ENCODE measurements around the gene RINL. TPM values are rescaled to one million over a fixed set of nuclear protein-coding genes. Genes with fewer than 3 reads are reported as not detected.
"Not testable (repeated sequence)": the region's sequence is repeated elsewhere in the genome, so short reads cannot be mapped to it uniquely, and the experiment has no call there.

Gene RINL
- total RNA-seq, 1 experiment from 2014 or later, result 0.84 TPM

DNA sequence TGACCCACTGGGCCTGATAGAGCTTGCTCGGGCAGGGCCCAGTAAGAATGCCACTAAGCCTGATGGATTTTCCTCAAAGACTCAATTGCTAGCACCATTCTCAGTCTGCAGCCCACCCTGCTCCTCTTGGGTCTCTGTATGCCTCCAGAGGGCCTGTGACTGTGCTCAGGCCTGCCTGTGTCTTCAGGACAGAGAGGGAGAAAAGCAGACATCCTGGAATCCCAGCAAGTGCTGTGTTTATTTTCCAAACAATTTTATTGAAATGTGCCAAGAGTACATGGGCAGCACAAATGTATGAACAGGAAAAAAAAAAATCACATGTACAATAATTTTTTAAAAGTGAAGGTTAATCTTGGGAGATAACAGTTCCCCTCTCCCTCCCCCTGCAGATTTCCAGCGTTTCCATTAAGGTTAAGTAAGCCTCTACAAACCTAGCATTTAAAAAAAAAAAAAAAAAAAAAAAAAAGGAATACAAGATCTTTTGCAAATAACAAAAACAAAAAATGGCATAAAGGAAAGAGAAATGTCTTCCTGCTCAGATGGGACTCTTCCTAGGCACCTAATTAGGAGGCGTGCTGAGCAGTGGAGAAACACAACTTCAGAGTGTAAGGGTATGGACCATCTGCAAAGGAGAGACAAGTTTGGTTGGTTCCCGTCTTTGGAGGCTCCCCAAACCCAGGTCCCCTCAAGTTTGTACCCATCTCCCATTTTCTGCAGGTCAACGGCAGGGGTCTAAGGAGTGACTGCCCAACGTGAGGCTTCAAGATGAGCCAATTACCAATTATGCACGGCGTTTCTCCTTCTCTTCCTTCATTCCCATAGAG, 41.7 kb downstream of the RINL start:
- no peak overlapping the region for H3K27ac ChIP-seq
- no peak for DNase-seq (ENCODE audit: low read depth in 1 of 2, low spot score in 2 of 2)
- H3K36me3 ChIP-seq, result peaks cover 61% of the 10 kb centered on the region
- no peaks in the 10 kb centered on the region for H3K27me3 ChIP-seq (replicated peaks)
- peaks cover 33% of the 10 kb centered on the region for H3K4me1 ChIP-seq (replicated peaks)
- no peaks in the 10 kb centered on the region for H3K9me3 ChIP-seq (replicated peaks)
- H3K4me3 ChIP-seq, result no peak overlapping the region

GRCh38 chr19:38834590-38834989, 43.5 kb downstream of the RINL start:
- no peaks in the 10 kb centered on the region for H3K9me3 ChIP-seq (replicated peaks)
- no peak overlapping the region for H3K27ac ChIP-seq
- peaks cover 51% of the 10 kb centered on the region for H3K4me1 ChIP-seq (replicated peaks)

DNA sequence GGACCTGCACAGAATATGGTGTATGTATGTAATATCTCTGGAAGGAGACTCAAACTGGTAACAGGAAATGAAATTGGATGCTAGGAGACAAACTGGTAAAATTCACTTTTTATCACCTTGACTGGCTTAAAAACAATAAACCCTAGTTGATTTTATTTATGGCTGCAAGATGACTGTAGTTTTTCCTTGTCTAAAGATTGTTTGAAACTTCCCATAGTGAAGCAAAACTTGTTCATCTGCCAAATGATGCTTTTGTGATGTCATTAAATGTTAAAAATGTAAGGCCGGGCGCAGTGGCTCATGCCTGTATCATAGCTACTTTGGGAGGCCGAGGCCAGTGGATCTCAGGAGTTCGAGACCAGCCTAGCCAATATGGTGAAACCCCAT, 44.0 kb downstream of the RINL start:
- peaks cover 46% of the 10 kb centered on the region for H3K4me1 ChIP-seq (replicated peaks)
- no peak for DNase-seq (ENCODE audit: low read depth in 1 of 2, low spot score in 2 of 2)
- H3K27me3 ChIP-seq (replicated peaks), result no peaks in the 10 kb centered on the region; the same call in 1 of the 2 replicates
- no peak overlapping the region for H3K27ac ChIP-seq
- H3K36me3 ChIP-seq, result peaks cover 49% of the 10 kb centered on the region
- no peaks in the 10 kb centered on the region for H3K9me3 ChIP-seq (replicated peaks)
- H3K4me3 ChIP-seq, result no peak overlapping the region

More at GRCh38 chr19:38834590-38834989, 43.5 kb downstream of the RINL start:
- H3K4me3 ChIP-seq, result no peak overlapping the region
- no peak for DNase-seq (ENCODE audit: low read depth in 1 of 2, low spot score in 2 of 2)
- no peaks in the 10 kb centered on the region; the same call in 1 of the 2 replicates for H3K27me3 ChIP-seq (replicated peaks)
- peaks cover 51% of the 10 kb centered on the region for H3K36me3 ChIP-seq

DNA sequence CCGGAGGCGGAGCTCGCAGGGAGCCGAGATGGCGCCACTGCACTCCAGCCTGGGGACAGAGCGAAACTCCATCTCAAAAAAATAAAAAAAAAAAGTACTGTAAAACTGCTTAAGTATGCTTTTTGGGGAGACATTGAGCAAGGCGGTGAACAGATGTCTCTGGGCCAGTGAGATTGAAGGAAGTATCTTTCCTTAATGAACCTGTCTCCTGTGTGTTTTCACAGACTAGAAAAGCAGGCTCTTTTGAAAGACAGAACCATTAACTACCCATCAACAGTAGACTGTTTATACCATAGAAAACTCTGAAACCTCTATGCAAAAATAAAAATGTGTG, 45.0 kb downstream of the RINL start:
- Histone ChIP-seq H3K36me3 (peaks cover 48% of the 10 kb centered on the region), H3K27me3 (replicated peaks) (no peaks in the 10 kb centered on the region; the same call in 1 of the 2 replicates), H3K9me3 (replicated peaks) (no peaks in the 10 kb centered on the region), H3K4me1 (replicated peaks) (peaks cover 36% of the 10 kb centered on the region), H3K4me3 (no peak overlapping the region), H3K27ac (no peak overlapping the region)
- no peak for DNase-seq (ENCODE audit: low read depth in 1 of 2, low spot score in 2 of 2)

DNA sequence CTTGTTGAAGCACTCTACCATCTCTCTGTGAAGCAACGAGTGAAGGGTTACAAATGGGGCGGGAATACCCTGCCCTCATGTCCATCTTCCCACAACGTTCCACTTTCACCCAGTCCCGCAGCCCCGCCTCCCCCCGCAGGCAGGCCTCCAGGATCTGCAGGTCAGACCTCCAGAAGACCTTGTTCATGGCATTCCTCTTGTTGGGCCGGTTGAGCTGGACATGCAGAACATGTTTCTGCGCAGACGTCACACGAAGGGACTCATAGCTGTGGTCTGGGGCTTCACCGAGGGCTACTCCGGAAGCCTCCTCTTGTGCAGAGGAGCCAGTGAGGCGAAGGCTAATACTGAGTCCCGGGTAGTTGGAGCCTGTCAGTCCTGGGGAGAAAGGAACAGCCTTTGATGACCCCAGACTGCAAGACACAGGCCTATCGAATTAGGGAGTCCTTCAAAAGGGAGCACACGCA, 46.9 kb downstream of the RINL start:
- Histone ChIP-seq H3K4me3 (peak overlapping the region; percentile 51), H3K36me3 (peaks cover 41% of the 10 kb centered on the region), H3K9me3 (replicated peaks) (no peaks in the 10 kb centered on the region), H3K27me3 (replicated peaks) (no peaks in the 10 kb centered on the region; the same call in 1 of the 2 replicates), H3K27ac (peak overlapping the region; percentile 94), H3K4me1 (replicated peaks) (peaks cover 25% of the 10 kb centered on the region)
- peak in 1 of 2 experiments; percentile 94 for DNase-seq (ENCODE audit: low read depth in 1 of 2, low spot score in 2 of 2)

- Histone ChIP-seq H3K27me3 (replicated peaks) (no peaks in the 10 kb centered on the region; the same call in 1 of the 2 replicates), H3K27ac (no peak overlapping the region), H3K36me3 (peaks cover 31% of the 10 kb centered on the region), H3K9me3 (replicated peaks) (no peaks in the 10 kb centered on the region), H3K4me1 (replicated peaks) (peaks cover 25% of the 10 kb centered on the region), H3K4me3 (no peak overlapping the region)
- no peak for DNase-seq (ENCODE audit: low read depth in 1 of 2, low spot score in 2 of 2)
Observed at GRCh38 chr19:38830039-38830733, 47.9 kb downstream of the RINL start.

DNA sequence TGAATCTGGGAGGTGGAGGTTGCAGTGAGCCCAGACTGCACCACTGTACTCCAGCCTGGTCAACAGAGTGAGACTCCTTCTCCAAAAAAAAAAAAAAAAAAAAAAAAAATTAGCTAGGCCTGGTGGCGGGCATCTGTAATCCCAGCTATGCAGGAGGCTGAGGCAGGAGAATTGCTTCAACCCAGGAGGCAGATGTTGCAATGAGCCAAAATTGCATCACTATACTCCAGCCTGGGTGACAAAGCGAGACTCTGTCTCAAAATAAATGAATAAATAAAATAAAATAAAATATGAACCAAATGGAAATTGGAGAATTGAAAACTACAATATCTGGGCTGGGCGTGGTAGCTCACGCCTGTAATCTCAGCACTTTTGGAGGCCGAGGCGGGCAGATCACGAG, 48.9 kb downstream of the RINL start:
- Histone ChIP-seq H3K36me3 (peaks cover 29% of the 10 kb centered on the region), H3K4me1 (replicated peaks) (peaks cover 25% of the 10 kb centered on the region)
- not testable (repeated sequence) for H3K27ac ChIP-seq; H3K4me3 ChIP-seq; H3K27me3 ChIP-seq (replicated peaks); H3K9me3 ChIP-seq (replicated peaks); DNase-seq (ENCODE audit: low read depth in 1 of 2, low spot score in 2 of 2)

DNA sequence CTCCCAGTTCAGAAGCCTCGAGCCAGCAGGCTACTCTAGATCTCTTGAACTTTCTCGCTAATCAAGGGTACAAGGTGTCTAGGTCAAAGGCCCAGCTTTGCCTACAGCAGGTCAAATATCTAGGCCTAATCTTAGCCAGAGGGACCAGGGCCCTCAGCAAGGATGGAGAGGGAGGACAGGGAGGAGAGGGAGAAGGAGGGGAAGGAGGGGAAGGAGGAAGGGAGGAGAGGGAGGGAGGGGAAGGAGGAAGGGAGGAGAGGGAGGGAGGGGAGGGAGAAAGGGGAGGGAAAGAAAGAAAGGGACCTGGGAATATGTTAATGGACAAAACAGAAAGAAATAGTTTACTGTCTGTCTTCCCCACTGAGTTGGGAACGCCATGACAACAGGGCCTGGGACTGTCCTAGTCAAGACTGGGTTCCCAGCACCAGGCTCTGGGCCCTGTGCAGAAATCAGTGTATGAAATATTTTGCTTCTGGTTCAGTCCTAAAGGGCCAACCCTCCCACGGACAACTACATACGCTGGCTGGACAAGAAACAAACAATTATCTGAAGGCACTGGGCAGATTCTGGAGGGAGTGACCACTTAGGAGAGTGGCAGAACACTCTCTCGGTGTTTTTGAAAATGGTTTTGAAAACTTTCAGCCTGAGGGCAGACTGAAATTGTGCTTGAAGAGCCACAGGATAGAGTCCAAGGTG, 51.1 kb downstream of the RINL start:
- Histone ChIP-seq H3K27ac (no peak overlapping the region), H3K36me3 (peaks cover 35% of the 10 kb centered on the region), H3K4me1 (replicated peaks) (peaks cover 20% of the 10 kb centered on the region), H3K9me3 (replicated peaks) (no peaks in the 10 kb centered on the region), H3K27me3 (replicated peaks) (no peaks in the 10 kb centered on the region; the same call in 1 of the 2 replicates), H3K4me3 (no peak overlapping the region)
- no peak for DNase-seq (ENCODE audit: low read depth in 1 of 2, low spot score in 2 of 2)

GRCh38 chr19:38825936-38826335, 52.1 kb downstream of the RINL start:
- Histone ChIP-seq H3K4me1 (replicated peaks) (peaks cover 13% of the 10 kb centered on the region), H3K36me3 (peaks cover 35% of the 10 kb centered on the region)
- not testable (repeated sequence) for H3K4me3 ChIP-seq; H3K27ac ChIP-seq; H3K9me3 ChIP-seq (replicated peaks); H3K27me3 ChIP-seq (replicated peaks); DNase-seq (ENCODE audit: low read depth in 1 of 2, low spot score in 2 of 2)

DNA sequence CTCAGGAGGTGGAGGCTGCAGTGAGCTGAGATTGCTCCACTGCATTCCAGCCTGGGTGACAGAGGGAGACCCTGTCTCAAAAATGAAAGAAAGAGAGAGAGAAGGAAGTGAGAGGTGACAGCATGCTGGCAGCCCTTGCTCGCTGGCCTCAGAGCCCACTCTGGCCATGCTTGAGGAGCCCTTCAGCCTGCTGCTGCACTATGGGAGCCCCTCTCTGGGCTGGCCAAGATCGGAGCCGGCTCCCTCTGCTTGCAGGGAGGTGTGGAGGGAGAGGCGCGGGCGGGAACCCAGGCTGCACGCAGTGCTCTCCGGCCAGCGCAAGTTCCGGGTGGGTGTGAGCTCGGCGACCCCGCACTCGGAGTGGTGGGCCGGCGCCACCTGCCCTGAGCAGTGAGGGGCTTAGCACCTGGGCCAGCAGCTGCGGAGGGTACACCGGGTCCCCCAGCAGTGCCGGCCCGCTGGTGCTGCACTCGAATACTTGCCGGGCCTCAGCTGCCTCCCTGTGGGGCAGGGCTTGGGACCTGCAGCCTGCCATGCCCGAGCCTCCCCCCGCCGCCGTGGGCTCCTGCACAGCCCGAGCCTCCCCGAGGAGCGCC, 56.7 kb downstream of the RINL start:
- not testable (repeated sequence) for H3K4me1 ChIP-seq (replicated peaks); H3K9me3 ChIP-seq (replicated peaks); DNase-seq (ENCODE audit: low read depth in 1 of 2, low spot score in 2 of 2); H3K27me3 ChIP-seq (replicated peaks); H3K4me3 ChIP-seq; H3K27ac ChIP-seq
- peaks cover 20% of the 10 kb centered on the region for H3K36me3 ChIP-seq

- H3K36me3 ChIP-seq, result peaks cover 30% of the 10 kb centered on the region
- no peak for DNase-seq (ENCODE audit: low read depth in 1 of 2, low spot score in 2 of 2)
- H3K4me1 ChIP-seq (replicated peaks), result no peaks in the 10 kb centered on the region
- H3K27ac ChIP-seq, result no peak overlapping the region
- H3K9me3 ChIP-seq (replicated peaks), result no peaks in the 10 kb centered on the region
- H3K4me3 ChIP-seq, result no peak overlapping the region
- H3K27me3 ChIP-seq (replicated peaks), result no peaks in the 10 kb centered on the region
Observed at GRCh38 chr19:38819231-38819920, 58.7 kb downstream of the RINL start.

Measured in SJSA1 (cell line).